Peyer's patch (tissue), 4 donors: Measurements from ENCODE around the gene NPRL2. TPM values are rescaled to one million over a fixed set of nuclear protein-coding genes. Genes with fewer than 3 reads are reported as not detected.
A peak's percentile ranks its signal among the peaks of the same experiment; 100 is the strongest.

Experiments used
- DNase-seq, 3 donors: peaks; one replicate each; pipeline ENCODE4 v3.0.0-alpha.2; 2017 to 2019
- H3K27ac ChIP-seq, 4 donors: fragments of 200-600 bp; sonication (generic); one replicate each; pipeline ENCODE4 v1.5.1; 2016 to 2019
- H3K27me3 ChIP-seq, 2 donors: fragments of 200-600 bp; sonication (generic); one replicate each; pipeline ENCODE4 v1.5.1; 2019
- H3K36me3 ChIP-seq, 3 donors: fragments of 200-600 bp; sonication (generic); one replicate each; pipeline ENCODE4 v1.5.1; 2016 to 2019
- H3K4me1 ChIP-seq, 4 donors: fragments of 200-600 bp; sonication (generic); one replicate each; pipeline ENCODE4 v1.5.1; 2016 to 2019
- H3K4me3 ChIP-seq, 4 donors: fragments of 200-600 bp; sonication (generic); 1 replicate in 3 of 4; 2 replicates in 1 of 4; pipeline ENCODE4 v1.5.1; 2016 to 2019; ENCODE audit warnings: mild to moderate bottlenecking in 1 of 4
- H3K9me3 ChIP-seq, 4 donors: fragments of 200-600 bp; sonication (generic); one replicate each; pipeline ENCODE4 v1.5.1; 2016 to 2019; ENCODE audit warnings: mild to moderate bottlenecking in 1 of 4
- POLR2A ChIP-seq, 2 donors: fragments of 450-650 bp; IDR thresholded peaks; one replicate each; pipeline ENCODE4 v1.5.1; 2017; ENCODE audit warnings: antibody characterized with exemption in 2 of 2, mild to moderate bottlenecking in 2 of 2, moderate library complexity in 2 of 2
- total RNA-seq, 4 donors: library from RNA; depleted of rRNA; stranded (reverse); fragments of >200 nt; gene quantifications; one replicate each; pipeline ENCODE4 v1.1.0, GENCODE V29; 2016
- TF ChIP-seq, protein P1 (sequence below), 6 experiments: fragments of 450-650 bp in 4 of 6; fragments of 200-600 bp in 2 of 6; sonication (generic) in 1 of 6; IDR thresholded peaks; one replicate each; pipeline ENCODE4 v1.5.1; 2017 to 2019; ENCODE audit warnings: antibody characterized with exemption in 6 of 6, mild to moderate bottlenecking in 3 of 6, moderate library complexity in 1 of 6

NPRL2 gene
- total RNA-seq, 4 donors from 2014 or later = 19.1 to 45.4 (median 28.3) TPM

DNA sequence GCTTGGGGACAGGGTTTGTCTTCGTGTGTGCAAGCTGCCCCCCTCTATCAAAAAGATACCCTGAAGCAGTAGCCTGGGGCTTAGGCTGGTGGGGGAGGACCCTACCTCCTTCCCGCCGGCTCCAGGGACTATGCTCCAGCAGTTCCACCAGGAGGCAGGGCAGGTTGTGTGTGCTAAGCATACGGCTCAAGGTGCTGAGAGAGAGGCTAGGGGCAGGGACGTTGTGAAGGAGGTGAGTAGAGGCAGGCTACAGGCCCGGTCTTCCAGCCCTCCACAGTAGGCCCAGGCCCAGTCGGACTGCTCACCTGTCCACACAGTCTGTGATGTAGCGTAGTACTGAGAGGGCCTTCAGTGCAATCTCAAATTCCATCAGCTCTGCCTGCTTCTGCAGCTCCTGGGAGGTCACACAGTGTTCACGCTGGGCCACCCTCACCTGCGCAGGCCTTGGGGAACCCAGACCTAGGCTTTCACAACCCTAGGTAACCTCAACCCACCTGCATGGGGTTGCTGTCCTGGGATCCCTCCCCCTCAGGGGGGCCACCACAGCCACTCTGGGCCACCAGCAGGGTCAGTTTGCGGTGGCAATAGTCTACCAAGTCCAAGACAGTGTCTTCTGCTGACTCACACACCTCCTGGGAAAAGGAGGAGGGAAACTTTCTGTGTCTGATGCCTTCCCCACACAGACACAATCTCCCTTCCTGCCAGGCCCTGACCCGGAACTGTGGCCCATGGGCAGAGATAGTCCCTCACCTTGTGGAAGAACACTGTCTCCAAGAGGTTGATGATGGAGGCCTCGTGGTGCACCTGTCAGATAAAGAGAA is 7.6 kb downstream of the NPRL2 start:
- Histone ChIP-seq H3K9me3 (no peaks in the 10 kb centered on the region), H3K27me3 (no peaks in the 10 kb centered on the region), H3K4me3 (no peak overlapping the region), H3K27ac (no peak overlapping the region), H3K36me3 (peaks cover 0 to 6% (median 0%) of the 10 kb centered on the region in 3 donors), H3K4me1 (peaks cover 4 to 48% (median 12%) of the 10 kb centered on the region in 4 donors)
- TF ChIP-seq POLR2A (IDR thresholded peaks at IDR 0.05) = no peak
- TF ChIP-seq, protein P1, sequence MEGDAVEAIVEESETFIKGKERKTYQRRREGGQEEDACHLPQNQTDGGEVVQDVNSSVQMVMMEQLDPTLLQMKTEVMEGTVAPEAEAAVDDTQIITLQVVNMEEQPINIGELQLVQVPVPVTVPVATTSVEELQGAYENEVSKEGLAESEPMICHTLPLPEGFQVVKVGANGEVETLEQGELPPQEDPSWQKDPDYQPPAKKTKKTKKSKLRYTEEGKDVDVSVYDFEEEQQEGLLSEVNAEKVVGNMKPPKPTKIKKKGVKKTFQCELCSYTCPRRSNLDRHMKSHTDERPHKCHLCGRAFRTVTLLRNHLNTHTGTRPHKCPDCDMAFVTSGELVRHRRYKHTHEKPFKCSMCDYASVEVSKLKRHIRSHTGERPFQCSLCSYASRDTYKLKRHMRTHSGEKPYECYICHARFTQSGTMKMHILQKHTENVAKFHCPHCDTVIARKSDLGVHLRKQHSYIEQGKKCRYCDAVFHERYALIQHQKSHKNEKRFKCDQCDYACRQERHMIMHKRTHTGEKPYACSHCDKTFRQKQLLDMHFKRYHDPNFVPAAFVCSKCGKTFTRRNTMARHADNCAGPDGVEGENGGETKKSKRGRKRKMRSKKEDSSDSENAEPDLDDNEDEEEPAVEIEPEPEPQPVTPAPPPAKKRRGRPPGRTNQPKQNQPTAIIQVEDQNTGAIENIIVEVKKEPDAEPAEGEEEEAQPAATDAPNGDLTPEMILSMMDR (IDR thresholded peaks at IDR 0.05) = no peak
- no peak for DNase-seq

DNA sequence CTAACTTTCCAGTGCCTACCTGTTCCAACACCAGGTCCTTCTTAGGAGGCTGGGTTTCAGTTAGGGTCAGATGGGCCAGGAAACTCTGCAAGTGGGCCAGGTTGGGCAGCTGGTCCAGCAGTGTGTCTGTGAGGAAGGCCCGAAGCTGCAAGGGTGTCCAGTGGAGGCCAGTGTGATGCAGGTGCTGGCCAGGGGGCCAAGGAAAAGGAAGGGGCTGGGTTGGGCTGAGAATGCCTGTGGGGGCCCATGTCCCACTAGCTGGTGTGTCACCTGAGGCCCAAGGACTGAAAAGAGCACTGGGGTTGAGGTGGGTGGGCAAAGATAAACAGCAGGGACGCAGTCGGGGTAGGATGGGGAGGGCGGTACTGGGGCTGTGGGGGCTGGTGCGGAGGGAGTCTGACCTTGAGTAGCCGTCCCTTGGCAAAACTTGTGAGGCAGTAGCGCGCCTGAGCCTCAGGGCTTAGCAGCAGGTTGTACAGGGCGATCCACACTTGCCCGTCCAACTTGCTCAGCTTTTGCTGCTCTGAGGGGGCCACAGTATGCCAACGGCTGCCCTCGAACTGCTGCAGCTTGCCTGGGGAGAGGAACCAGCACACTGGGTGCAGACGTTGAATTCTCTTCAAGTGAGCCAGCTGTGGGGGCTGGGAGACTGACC is 8.5 kb downstream of the NPRL2 start:
- Histone ChIP-seq H3K27ac (peak overlapping the region in 2 of 4 donors; percentile 91 to 96), H3K9me3 (no peaks in the 10 kb centered on the region), H3K27me3 (no peaks in the 10 kb centered on the region), H3K4me1 (peaks cover 4 to 52% (median 12%) of the 10 kb centered on the region in 4 donors), H3K36me3 (no peaks in the 10 kb centered on the region), H3K4me3 (no peak overlapping the region)
- DNase-seq = no peak
- no peak for TF ChIP-seq POLR2A (IDR thresholded peaks at IDR 0.05)
- TF ChIP-seq, protein P1 (IDR thresholded peaks at IDR 0.05) = no peak

DNA sequence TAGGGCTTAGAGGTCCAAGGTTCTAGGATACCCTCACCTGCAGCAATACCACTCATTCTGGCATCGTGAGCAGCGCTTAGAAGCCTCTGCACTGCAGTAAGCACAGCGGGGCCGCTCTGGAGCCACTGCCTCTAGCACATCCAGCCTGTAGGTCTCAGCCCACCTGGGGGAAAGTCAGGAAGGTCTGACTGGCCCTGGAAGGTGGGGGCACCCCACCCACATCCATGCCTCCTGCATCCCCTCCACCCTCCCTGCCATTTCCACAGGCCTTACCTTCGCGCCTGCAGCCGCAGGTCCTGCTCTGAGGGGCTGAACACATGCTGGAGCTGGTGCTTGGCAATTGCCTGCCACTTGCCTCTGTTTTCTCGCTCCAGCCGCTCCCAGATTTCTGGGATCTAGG is 9.0 kb downstream of the NPRL2 start:
- peaks cover 4 to 53% (median 12%) of the 10 kb centered on the region in 4 donors for H3K4me1 ChIP-seq
- H3K27ac ChIP-seq = peak overlapping the region; percentile 91 to 99 (median 96)
- H3K27me3 ChIP-seq = no peaks in the 10 kb centered on the region
- TF ChIP-seq POLR2A (IDR thresholded peaks at IDR 0.05) = no peak
- TF ChIP-seq, protein P1 (IDR thresholded peaks at IDR 0.05) = no peak
- H3K36me3 ChIP-seq = no peaks in the 10 kb centered on the region
- no peaks in the 10 kb centered on the region for H3K9me3 ChIP-seq
- DNase-seq = peak in 1 of 3 donors; percentile 43
- H3K4me3 ChIP-seq = peak overlapping the region in 3 of 4 donors; percentile 43 to 92 (median 75)

DNA sequence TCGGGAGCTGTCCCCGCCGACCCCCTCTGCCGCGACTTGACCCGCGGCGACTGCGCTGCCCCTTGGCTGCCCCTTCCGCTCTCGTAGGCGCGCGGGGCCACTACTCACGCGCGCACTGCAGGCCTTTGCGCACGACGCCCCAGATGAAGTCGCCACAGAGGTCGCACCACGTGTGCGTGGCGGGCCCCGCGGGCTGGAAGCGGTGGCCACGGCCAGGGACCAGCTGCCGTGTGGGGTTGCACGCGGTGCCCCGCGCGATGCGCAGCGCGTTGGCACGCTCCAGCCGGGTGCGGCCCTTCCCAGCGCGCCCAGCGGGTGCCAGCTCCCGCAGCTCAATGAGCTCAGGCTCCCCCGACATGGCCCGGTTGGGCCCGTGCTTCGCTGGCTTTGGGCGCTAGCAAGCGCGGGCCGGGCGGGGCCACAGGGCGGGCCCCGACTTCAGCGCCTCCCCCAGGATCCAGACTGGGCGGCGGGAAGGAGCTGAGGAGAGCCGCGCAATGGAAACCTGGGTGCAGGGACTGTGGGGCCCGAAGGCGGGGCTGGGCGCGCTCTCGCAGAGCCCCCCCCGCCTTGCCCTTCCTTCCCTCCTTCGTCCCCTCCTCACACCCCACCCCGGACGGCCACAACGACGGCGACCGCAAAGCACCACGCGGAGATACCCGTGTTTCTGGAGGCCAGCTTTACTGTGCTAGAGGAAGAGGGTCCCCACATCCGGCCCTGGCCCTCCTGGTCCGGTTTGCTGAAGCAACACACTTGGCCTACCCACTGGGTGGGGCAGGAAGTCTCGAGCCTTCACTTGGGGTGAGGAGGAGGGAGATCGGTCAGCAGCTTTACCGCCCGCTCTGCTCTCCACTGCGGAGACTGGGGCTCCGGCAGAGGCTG is 9.9 kb downstream of the NPRL2 start, which contains the start of gene RASSF1:
TSS of gene RASSF1 (minus strand) at position 389 of the 882 bp plus-strand sequence. CDS start at position 358, 31 bp downstream.
- H3K36me3 ChIP-seq = no peaks in the 10 kb centered on the region
- TF ChIP-seq, protein P1 (IDR thresholded peaks at IDR 0.05) = no peak
- no peak for TF ChIP-seq POLR2A (IDR thresholded peaks at IDR 0.05)
- peak within 1 kb of the TSS; percentile 91 to 99 (median 96) for H3K27ac ChIP-seq
- H3K9me3 ChIP-seq = no peaks in the 10 kb centered on the region
- H3K4me1 ChIP-seq = peaks cover 6 to 54% (median 15%) of the 10 kb centered on the region in 4 donors
- peak within 1 kb of the TSS; percentile 43 to 92 (median 70) for H3K4me3 ChIP-seq
- H3K27me3 ChIP-seq = no peaks in the 10 kb centered on the region
- peak; percentile 84 to 93 (median 88) for DNase-seq

DNA sequence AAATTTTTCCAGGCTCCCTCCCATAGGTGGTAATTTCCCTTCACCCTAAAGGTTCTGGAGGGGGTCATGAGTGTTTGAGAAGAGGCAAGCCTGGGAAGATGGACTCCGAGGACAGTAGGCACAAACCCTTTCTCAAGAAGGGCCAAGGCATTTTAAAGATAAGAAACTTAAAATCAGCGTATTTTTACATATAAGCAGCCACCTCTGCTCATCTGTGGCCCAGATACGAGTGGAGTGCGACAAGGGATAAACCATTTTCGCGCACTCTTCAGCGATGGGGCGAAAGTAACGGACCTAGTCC is 10.5 kb downstream of the NPRL2 start:
- Histone ChIP-seq H3K36me3 (no peaks in the 10 kb centered on the region), H3K9me3 (no peaks in the 10 kb centered on the region), H3K4me3 (peak overlapping the region; percentile 43 to 92 (median 70)), H3K4me1 (peaks cover 3 to 54% (median 11%) of the 10 kb centered on the region in 4 donors), H3K27me3 (no peaks in the 10 kb centered on the region), H3K27ac (peak overlapping the region; percentile 91 to 99 (median 96))
- DNase-seq = no peak
- TF ChIP-seq, protein P1 (IDR thresholded peaks at IDR 0.05) = no peak
- no peak for TF ChIP-seq POLR2A (IDR thresholded peaks at IDR 0.05)
